Measurements from ENCODE around the gene SNX20. TPM values are rescaled to one million over a fixed set of nuclear protein-coding genes. Genes with fewer than 3 reads are reported as not detected.
A peak's percentile ranks its signal among the peaks of the same experiment; 100 is the strongest.

The SNX20 gene
- total RNA-seq (10 to 100 TPM in 1 of 2 donors, 1 to 10 TPM in 1; 6.4 to 17.6 TPM), polyA plus RNA-seq (ENCODE audit: insufficient read length in 6 of 6) (1 to 10 TPM; 1.3 to 1.8 (median 1.5) TPM)
- long read RNA-seq, donor 1, partial matches to known transcripts = 0 of 1 reads
- long read RNA-seq, donor 1, other reads (novel, unspliced or antisense) = 0 of 1 reads
- long read RNA-seq, donor 2 = 0 reads
- long read RNA-seq, donor 3 = 0 reads
- long read RNA-seq, donor 4, partial matches to known transcripts = 0 of 3 reads
- long read RNA-seq, donor 4, other reads (novel, unspliced or antisense) = 0 of 3 reads
- long read RNA-seq, donor 5 = 0 reads
- long read RNA-seq, donor 6 = 0 reads
- long read RNA-seq, donor 7, partial matches to known transcripts = 0 of 1 reads
- long read RNA-seq, donor 7, other reads (novel, unspliced or antisense) = 0 of 1 reads
- long read RNA-seq, donor 8 = 0 reads
- long read RNA-seq, donor 9 = 0 reads
- long read RNA-seq, donor 10, transcript SNX20-201 (4 exons, 3,304 nt) = major isoform, 9 of 14 reads
- long read RNA-seq, donor 10, partial matches to known transcripts = 0 of 14 reads
- long read RNA-seq, donor 10, other reads (novel, unspliced or antisense) = 0 of 14 reads
- long read RNA-seq, donor 11 = 0 reads
- long read RNA-seq, donor 12 = 0 reads

GRCh38 chr16:50681021-50681885 is at the start of gene SNX20:
Gene SNX20, minus strand, starts transcription at chr16:50681312. Its CDS starts 3,786 bp downstream, at chr16:50677526.
- ATAC-seq (peak; percentile 45), DNase-seq (peak in 2 of 4 donors; percentile 73 to 84)
- H3K27ac ChIP-seq = peak within 1 kb of the TSS; percentile 48 to 81
- peaks cover 0 to 89% of the 10 kb centered on the region in 2 donors for H3K4me1 ChIP-seq
- TF ChIP-seq, protein P1, sequence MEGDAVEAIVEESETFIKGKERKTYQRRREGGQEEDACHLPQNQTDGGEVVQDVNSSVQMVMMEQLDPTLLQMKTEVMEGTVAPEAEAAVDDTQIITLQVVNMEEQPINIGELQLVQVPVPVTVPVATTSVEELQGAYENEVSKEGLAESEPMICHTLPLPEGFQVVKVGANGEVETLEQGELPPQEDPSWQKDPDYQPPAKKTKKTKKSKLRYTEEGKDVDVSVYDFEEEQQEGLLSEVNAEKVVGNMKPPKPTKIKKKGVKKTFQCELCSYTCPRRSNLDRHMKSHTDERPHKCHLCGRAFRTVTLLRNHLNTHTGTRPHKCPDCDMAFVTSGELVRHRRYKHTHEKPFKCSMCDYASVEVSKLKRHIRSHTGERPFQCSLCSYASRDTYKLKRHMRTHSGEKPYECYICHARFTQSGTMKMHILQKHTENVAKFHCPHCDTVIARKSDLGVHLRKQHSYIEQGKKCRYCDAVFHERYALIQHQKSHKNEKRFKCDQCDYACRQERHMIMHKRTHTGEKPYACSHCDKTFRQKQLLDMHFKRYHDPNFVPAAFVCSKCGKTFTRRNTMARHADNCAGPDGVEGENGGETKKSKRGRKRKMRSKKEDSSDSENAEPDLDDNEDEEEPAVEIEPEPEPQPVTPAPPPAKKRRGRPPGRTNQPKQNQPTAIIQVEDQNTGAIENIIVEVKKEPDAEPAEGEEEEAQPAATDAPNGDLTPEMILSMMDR (IDR thresholded peaks at IDR 0.05) = no peak
- H3K4me3 ChIP-seq = peak within 1 kb of the TSS; percentile 13 to 61
- H3K27me3 ChIP-seq = no peaks in the 10 kb centered on the region
- H3K9me3 ChIP-seq = no peaks in the 10 kb centered on the region
- peaks cover 0 to 10% of the 10 kb centered on the region in 2 donors for H3K36me3 ChIP-seq
- intact Hi-C loops (cut with DNase I) = no loop called here

DNA sequence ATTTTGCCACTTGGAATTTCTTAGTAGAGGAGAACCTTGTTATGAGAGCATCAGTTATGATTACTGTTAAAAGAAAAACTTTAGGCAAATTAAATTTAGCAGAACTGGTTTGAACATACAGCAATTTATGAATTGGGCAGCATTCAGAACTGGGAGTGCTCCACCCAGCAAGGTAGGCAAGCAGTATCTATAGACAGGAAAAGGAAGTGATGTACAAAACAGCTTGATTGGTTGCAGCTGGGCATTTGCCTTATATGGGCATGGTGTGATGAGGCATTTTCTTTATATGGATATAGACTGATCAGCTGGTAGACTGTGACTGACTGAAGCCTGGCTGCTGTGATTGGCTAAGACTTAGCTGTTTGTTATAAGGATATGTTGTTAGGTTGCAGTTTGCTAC is 43.2 kb upstream of the SNX20 start:
- DNase-seq (no peak), ATAC-seq (no peak)
- Histone ChIP-seq H3K9me3 (peaks cover 0 to 6% of the 10 kb centered on the region in 2 donors), H3K4me3 (no peak overlapping the region), H3K36me3 (peaks cover 0 to 59% of the 10 kb centered on the region in 2 donors), H3K4me1 (peaks cover 0 to 8% of the 10 kb centered on the region in 2 donors), H3K27ac (peak overlapping the region in 1 of 2 donors; percentile 28), H3K27me3 (no peaks in the 10 kb centered on the region)
- intact Hi-C loops (cut with DNase I) = no loop called here
- TF ChIP-seq, protein P1 (IDR thresholded peaks at IDR 0.05) = no peak

DNA sequence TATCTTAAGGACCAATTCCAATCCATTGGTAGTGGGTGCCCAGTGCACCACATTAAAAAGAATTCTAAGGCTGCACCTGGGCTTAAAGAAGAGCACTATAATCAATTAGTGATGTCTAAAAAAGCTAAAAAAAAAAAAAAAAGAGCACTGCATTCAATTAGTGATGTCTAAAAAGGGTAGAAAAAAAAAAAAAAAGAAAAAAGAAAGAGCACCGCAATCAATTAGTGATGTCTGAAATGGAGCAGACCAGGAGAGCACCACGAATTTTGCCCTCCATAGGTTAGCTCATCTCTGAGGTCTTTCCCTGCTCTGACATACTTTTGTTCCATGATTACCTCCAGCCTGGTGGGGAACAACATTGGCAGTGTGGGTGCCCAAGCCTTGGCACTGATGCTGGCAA is 41.8 kb upstream of the SNX20 start:
- no peak for ATAC-seq
- H3K4me3 ChIP-seq = no peak overlapping the region
- peaks cover 0 to 6% of the 10 kb centered on the region in 2 donors for H3K9me3 ChIP-seq
- no peaks in the 10 kb centered on the region for H3K27me3 ChIP-seq
- H3K4me1 ChIP-seq = peaks cover 0 to 8% of the 10 kb centered on the region in 2 donors
- intact Hi-C loops (cut with DNase I) = no loop called here
- peaks cover 0 to 61% of the 10 kb centered on the region in 2 donors for H3K36me3 ChIP-seq
- H3K27ac ChIP-seq = no peak overlapping the region
- DNase-seq = no peak
- TF ChIP-seq, protein P1 (IDR thresholded peaks at IDR 0.05) = no peak

DNA sequence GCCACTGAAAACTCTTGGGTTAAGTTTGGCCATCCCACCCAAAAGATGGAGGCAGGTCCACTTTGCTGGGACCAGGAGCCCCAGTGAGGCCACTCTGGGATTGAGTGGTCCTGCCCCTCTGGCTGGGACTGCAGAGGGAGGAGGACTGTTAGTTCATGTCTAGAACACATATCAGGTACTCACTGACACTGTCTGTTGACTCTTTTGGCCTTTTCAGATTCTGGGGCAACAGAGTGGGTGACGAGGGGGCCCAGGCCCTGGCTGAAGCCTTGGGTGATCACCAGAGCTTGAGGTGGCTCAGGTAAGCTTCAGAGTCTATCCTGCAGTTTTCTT is 41.3 kb upstream of the SNX20 start:
- TF ChIP-seq, protein P1 (IDR thresholded peaks at IDR 0.05) = no peak
- Histone ChIP-seq H3K9me3 (peaks cover 0 to 6% of the 10 kb centered on the region in 2 donors), H3K27me3 (no peaks in the 10 kb centered on the region), H3K4me1 (peaks cover 0 to 10% of the 10 kb centered on the region in 2 donors), H3K4me3 (no peak overlapping the region), H3K27ac (no peak overlapping the region), H3K36me3 (peaks cover 0 to 55% of the 10 kb centered on the region in 2 donors)
- intact Hi-C loops (cut with DNase I) = no loop called here
- DNase-seq = no peak
- ATAC-seq = no peak

All from left lung (tissue), 14 donors.